HG02938 (cell line): ENCODE results near the gene HBB.

Experiments used
- ATAC-seq: cut with Tn5 transposase; IDR thresholded peaks from one replicate; pipeline ENCODE4 v1.9.1; 2021; ENCODE audit warnings: mild to moderate bottlenecking, moderate library complexity; ENCODE audit not compliant: unreplicated experiment

Gene HBB

GRCh38 chr11:5228124-5228523, 1.3 kb upstream of the HBB start:
- no peak for ATAC-seq

- no peak for ATAC-seq
Measured at GRCh38 chr11:5227681-5228080, 810 bp upstream of the HBB start.

DNA sequence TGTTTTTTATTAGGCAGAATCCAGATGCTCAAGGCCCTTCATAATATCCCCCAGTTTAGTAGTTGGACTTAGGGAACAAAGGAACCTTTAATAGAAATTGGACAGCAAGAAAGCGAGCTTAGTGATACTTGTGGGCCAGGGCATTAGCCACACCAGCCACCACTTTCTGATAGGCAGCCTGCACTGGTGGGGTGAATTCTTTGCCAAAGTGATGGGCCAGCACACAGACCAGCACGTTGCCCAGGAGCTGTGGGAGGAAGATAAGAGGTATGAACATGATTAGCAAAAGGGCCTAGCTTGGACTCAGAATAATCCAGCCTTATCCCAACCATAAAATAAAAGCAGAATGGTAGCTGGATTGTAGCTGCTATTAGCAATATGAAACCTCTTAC, 1.4 kb downstream of the HBB start:
- no peak for ATAC-seq

DNA sequence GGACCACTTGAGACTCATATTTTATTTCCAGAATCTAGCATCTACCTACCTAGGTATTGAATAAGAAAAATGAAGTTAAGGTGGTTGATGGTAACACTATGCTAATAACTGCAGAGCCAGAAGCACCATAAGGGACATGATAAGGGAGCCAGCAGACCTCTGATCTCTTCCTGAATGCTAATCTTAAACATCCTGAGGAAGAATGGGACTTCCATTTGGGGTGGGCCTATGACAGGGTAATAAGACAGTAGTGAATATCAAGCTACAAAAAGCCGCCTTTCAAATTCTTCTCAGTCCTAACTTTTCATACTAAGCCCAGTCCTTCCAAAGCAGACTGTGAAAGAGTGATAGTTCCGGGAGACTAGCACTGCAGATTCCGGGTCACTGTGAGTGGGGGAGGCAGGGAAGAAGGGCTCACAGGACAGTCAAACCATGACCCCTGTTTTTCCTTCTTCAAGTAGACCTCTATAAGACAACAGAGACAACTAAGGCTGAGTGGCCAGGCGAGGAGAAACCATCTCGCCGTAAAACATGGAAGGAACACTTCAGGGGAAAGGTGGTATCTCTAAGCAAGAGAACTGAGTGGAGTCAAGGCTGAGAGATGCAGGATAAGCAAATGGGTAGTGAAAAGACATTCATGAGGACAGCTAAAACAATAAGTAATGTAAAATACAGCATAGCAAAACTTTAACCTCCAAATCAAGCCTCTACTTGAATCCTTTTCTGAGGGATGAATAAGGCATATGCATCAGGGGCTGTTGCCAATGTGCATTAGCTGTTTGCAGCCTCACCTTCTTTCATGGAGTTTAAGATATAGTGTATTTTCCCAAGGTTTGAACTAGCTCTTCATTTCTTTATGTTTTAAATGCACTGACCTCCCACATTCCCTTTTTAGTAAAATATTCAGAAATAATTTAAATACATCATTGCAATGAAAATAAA, 2.1 kb downstream of the HBB start:
- ATAC-seq = no peak

- ATAC-seq = no peak
Measured at GRCh38 chr11:5223686-5224085, 3.2 kb downstream of the HBB start.

DNA sequence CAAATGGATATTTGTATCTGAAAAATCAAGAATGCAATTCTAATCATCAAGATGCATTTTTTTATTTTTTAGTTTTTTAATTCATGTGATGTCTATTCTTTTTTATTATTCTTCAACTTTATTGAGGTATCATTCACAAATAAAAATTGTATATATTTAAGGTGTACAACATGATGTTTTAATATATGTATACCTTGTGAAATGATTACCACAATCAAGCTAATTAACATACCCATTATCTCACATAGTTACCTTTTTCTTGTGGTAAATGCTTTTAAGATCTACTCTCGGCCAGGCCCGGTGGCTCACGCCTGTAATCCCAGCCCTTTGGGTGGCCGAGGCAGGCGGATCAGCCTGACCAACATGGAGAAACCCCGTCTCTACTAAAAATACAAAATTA, 3.7 kb downstream of the HBB start:
- no peak for ATAC-seq

DNA sequence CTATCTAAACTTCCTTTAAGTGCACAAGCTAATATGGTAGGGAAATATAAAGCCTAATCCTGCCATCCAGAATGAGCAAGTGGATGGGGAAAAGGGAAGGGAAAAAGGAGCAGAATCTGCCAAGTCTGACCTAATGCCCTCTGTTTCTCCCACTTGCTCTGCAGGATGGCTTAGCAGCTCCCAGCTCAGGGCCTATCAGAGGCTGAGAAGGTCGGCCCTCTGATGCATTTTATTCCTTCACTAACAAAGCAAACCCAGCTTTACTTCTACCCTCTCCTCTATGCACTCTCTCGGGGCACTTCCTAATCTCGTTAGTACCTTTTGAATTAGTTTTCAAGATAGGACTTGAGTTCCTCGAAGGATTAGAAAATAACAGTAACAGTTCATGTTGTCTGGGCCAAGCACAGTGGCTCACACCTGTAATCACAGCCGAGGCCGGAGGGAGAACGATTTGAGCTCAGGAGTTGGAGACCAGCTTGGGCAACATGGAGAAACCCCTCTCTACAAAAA, 16.4 kb downstream of the HBB start:
- ATAC-seq = no peak

GRCh38 chr11:5204787-5205186, 22.1 kb downstream of the HBB start:
- peak; percentile 82 for ATAC-seq

DNA sequence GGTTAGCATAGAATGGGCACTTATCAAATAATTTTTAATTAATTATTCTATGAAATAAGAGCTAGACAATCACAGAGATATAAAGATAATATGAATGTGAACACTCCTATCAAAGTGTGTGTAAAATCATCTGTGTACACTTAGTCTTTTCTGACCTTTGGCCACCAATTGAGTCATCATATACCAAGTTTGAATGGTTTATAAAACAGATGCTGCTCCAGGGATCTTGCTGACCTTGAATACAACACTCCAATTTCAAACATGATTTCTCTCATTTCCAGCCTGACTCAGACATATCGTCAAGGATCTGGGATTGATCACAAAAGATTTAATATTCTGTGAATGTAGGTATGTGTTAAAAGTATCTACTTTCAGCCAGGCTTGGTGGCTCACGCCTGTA, 23.5 kb downstream of the HBB start:
- ATAC-seq = no peak

DNA sequence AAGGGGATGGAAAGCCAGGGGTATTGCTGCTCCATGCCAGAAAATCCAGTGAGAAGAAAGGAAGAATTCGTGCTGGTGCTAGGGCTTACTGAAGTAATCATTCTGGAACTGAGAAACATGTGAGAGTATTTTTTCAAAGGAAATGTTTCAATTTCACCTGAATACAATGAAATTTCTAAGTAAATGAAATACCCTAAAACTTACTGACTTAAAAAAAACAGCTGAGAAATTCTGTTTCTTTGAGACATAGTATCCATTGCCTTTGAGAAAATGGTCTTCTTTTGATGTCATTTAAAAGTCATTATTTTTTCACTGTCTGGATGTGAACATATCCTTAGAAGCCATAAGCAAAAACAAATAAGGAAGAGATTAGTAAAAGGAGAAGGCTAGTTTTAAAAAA, 26.3 kb downstream of the HBB start, which contains the start of gene OR51V1:
OR51V1 (minus strand) TSS at position 101 of the 400 bp plus-strand sequence; CDS start at position 101, 0 bp downstream.
- ATAC-seq = no peak

DNA sequence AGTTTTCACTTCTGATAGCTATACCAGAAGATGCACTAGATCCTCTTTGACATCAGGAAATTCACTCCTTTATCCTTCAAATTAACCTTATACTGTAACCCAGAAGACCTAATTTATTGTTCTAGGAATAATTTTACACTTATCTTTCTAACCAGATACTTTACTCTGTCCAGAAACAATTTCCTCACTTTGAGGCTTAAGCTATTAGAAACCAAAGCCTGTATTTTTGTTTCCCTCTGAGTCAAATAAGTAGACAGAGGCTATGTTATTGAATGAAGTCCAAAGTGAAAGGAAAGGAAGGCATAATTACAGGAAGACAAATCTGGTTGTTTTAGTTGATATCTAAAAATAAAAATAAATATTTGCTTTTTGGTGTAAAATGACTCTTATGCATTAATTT, 28.6 kb downstream of the HBB start:
- ATAC-seq = no peak

DNA sequence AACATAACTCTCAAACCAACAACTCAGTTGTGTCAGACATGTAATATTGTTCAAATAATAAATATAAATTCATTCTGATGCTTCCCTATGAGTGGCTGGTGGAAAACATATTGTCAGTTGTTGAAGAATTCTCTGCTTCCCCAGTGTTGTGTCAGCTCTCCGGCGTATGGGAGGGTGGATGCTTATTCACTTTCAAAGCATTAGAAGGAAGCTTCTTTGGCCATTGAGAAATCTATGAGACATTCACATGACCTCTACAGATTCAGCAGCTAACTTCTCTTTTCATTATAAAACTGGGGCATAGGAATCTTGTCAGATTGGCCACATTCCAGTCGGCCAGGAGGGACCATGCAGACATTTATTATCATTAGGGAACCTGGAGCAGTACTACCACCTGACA, 29.3 kb downstream of the HBB start:
- no peak for ATAC-seq

GRCh38 chr11:5196731-5197130, 30.1 kb downstream of the HBB start:
- ATAC-seq = no peak

DNA sequence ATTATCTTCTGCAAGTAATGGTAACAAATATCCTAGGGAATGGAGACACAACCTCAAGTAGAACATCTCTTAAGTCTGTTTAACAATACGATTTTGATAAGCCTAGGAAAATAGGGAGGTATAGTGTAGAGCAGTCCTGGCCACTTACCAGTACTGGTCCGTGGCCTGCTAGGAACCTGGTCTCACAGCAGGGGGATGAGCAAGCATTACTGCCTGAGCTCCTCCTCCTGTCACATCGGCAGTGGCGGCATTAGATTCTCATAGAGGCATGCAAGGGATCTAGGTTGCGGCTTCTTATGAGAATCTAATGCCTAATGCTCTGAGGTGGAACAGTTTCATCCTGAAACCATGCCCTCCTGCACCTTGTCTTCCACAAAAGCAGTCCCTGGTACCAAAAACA, 30.8 kb downstream of the HBB start:
- no peak for ATAC-seq

DNA sequence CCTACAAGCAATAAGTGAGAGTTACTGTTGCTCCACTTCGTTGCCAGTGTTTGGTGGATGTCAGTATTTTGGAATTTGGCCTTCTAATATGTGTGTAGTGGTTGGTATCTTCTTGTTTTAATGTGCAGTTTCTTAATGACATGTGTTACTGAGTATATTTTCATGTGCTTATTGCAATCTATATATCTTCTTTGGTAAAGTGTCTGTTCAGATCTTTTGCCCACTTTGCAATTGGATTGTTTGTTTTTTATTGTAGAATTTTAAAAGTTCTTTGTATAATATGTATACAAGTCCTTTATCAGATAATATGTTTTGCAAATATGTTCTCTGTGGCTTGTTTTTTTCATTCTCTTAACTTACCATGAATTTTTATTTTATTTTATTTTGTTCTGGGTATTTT, 34.1 kb downstream of the HBB start:
- no peak for ATAC-seq

GRCh38 chr11:5188201-5188600, 38.7 kb downstream of the HBB start:
- no peak for ATAC-seq

DNA sequence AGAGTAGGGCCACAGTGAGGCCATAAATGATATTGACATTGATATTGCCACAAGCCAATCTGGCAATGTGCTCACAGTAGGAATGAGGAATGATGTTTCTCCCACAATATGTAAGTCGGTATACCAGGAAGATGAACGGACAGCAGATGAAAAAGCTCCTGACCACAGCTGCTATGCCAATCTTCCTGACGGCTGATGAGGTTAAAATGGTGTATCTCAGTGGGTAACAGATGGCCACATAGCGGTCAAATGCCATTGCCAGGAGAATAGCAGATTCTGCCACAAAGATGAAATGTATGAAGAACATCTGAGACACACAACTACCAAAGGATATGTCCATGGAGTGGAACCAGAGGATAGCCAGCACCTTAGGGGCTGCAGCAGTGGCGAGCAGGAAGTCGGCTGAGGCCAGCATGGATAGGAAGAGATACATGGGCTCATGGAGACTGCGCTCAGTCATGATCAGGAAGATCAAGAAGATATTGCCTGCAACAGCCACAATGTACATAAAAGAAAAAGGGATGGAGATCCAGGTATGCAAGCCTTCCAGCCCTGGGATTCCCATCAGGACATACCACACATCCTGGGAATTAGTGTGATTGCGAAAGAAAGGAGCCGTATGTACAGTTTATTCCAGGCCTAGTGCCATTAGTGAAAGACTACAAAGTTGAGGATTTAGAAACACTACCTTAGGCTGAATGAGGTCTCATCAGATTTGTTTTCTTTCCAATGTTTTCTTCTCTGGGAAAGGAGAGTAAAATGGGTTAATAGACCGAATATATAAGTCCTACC, 48.6 kb downstream of the HBB start:
- no peak for ATAC-seq
